Urothelium cell line (cell line): ENCODE measurements around the gene MBD3L3.
"Not testable (repeated sequence)": the region's sequence is repeated elsewhere in the genome, so short reads cannot be mapped to it uniquely, and the experiment has no call there.

Experiments used
- DNase-seq: peaks from one replicate; pipeline ENCODE4 v3.0.0; 2011; ENCODE audit warnings: low spot score, mixed read lengths
- FAIRE-seq: peaks from 2 replicates; lab custom pipeline; 2011; peaks lifted over from hg19 to GRCh38; lab: Jason Lieb, UNC

Gene MBD3L3

GRCh38 chr19:7058576-7058975, at the start of gene MBD3L3:
Gene MBD3L3 (minus strand): TSS chr19:7058676. CDS start chr19:7058605, 71 bp downstream.
- FAIRE-seq, result not testable (repeated sequence)

GRCh38 chr19:7106711-7107657, 48.5 kb upstream of the MBD3L3 start:
- peak; percentile 95 for FAIRE-seq
- DNase-seq, result no peak

More at GRCh38 chr19:7058576-7058975, at the start of gene MBD3L3:
- DNase-seq, result not testable (repeated sequence)

- FAIRE-seq, result no peak
Observed at GRCh38 chr19:7104747-7105447, 46.4 kb upstream of the MBD3L3 start.

GRCh38 chr19:7101498-7102253, 43.2 kb upstream of the MBD3L3 start:
- FAIRE-seq, result no peak
- DNase-seq, result no peak

More at GRCh38 chr19:7104747-7105447, 46.4 kb upstream of the MBD3L3 start:
- no peak for DNase-seq

- FAIRE-seq, result no peak
- no peak for DNase-seq
Observed at GRCh38 chr19:7099597-7099921, 41.1 kb upstream of the MBD3L3 start.

GRCh38 chr19:7098701-7099596, 40.5 kb upstream of the MBD3L3 start:
- FAIRE-seq (no peak), DNase-seq (peak; percentile 90)

GRCh38 chr19:7098096-7098495, 39.6 kb upstream of the MBD3L3 start:
- FAIRE-seq (no peak), DNase-seq (no peak)

- no peak for DNase-seq
- FAIRE-seq, result no peak
Observed at GRCh38 chr19:7088999-7089398, 30.5 kb upstream of the MBD3L3 start.

GRCh38 chr19:7083076-7083956, 24.8 kb upstream of the MBD3L3 start:
- no peak for DNase-seq
- no peak for FAIRE-seq

- DNase-seq (no peak), FAIRE-seq (no peak)
Observed at GRCh38 chr19:7078008-7078407, 19.5 kb upstream of the MBD3L3 start.

- FAIRE-seq, result no peak
- DNase-seq, result no peak
Observed at GRCh38 chr19:7076151-7076550, 17.7 kb upstream of the MBD3L3 start.

GRCh38 chr19:7074705-7075282, 16.3 kb upstream of the MBD3L3 start:
- DNase-seq (no peak), FAIRE-seq (no peak)

GRCh38 chr19:7072541-7072940, 14.1 kb upstream of the MBD3L3 start:
- FAIRE-seq, result no peak
- no peak for DNase-seq

GRCh38 chr19:7069904-7070226, 11.4 kb upstream of the MBD3L3 start:
- FAIRE-seq (no peak), DNase-seq (no peak)

- peak; percentile 55 for FAIRE-seq
- DNase-seq, result peak; percentile 90
Observed at GRCh38 chr19:7069042-7069903, 10.8 kb upstream of the MBD3L3 start, which contains the start of gene ZNF557. Gene ZNF557 (plus strand): TSS chr19:7069703. CDS start chr19:7075075, 5,372 bp downstream.

- DNase-seq, result no peak
- FAIRE-seq, result no peak
Observed at GRCh38 chr19:7068599-7068998, 10.1 kb upstream of the MBD3L3 start.

GRCh38 chr19:7067716-7068115, 9.2 kb upstream of the MBD3L3 start:
- DNase-seq, result no peak
- no peak for FAIRE-seq

GRCh38 chr19:7067122-7067521, 8.6 kb upstream of the MBD3L3 start:
- FAIRE-seq, DNase-seq: not testable (repeated sequence)
